ENCODE measurements around the gene SCRN1. TPM values are rescaled to one million over a fixed set of nuclear protein-coding genes. Genes with fewer than 3 reads are reported as not detected.
A peak's percentile ranks its signal among the peaks of the same experiment; 100 is the strongest.

The SCRN1 gene
- total RNA-seq, 1 donor from 2014 or later = 13.4 TPM

DNA sequence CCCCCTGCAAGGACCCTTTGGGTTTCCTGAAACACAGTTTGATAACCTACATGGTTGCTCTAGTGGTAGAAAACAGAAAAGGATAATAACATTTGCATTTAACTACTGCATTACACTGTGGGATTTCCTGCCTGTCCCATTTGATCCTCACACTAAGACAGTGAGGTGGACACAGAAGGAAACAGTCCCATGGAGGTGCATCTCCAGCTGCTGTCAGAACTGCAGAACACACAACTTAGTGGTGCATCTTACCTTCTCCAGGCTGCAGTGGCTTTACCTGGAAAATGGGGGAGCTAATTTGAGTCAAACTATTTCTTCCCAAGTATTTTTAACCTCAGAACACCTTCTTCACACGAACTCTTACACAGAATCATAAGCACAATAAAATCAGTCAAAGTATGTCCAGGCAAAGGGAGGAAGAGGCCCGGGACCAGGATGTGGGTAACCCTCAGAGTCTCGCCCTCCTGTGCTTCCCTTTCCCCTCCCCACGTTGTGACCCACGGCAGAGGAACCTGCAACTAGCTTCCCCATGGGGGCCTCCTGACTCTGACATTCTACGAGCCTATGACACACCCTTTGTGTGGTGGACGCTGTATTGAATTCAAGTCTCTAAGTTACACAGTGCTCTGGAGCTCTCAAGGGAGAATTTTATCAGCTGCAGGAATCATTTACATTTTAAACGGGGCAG, 33.7 kb downstream of the SCRN1 start:
- no peak overlapping the region for H3K4me3 ChIP-seq
- intact Hi-C loops (cut with micrococcal nuclease) = no loop called here
- no peaks in the 10 kb centered on the region for H3K9me3 ChIP-seq (replicated peaks)
- peaks cover 18% of the 10 kb centered on the region for H3K4me1 ChIP-seq
- H3K27ac ChIP-seq (replicated peaks) = peak overlapping the region; percentile 45
- no peaks in the 10 kb centered on the region for H3K27me3 ChIP-seq (ENCODE audit: low read depth)
- TF ChIP-seq, protein P1, sequence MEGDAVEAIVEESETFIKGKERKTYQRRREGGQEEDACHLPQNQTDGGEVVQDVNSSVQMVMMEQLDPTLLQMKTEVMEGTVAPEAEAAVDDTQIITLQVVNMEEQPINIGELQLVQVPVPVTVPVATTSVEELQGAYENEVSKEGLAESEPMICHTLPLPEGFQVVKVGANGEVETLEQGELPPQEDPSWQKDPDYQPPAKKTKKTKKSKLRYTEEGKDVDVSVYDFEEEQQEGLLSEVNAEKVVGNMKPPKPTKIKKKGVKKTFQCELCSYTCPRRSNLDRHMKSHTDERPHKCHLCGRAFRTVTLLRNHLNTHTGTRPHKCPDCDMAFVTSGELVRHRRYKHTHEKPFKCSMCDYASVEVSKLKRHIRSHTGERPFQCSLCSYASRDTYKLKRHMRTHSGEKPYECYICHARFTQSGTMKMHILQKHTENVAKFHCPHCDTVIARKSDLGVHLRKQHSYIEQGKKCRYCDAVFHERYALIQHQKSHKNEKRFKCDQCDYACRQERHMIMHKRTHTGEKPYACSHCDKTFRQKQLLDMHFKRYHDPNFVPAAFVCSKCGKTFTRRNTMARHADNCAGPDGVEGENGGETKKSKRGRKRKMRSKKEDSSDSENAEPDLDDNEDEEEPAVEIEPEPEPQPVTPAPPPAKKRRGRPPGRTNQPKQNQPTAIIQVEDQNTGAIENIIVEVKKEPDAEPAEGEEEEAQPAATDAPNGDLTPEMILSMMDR (IDR thresholded peaks at IDR 0.05; ENCODE audit: borderline replicate concordance) = no peak
- peaks cover 5% of the 10 kb centered on the region for H3K36me3 ChIP-seq
- DNase-seq = no peak

DNA sequence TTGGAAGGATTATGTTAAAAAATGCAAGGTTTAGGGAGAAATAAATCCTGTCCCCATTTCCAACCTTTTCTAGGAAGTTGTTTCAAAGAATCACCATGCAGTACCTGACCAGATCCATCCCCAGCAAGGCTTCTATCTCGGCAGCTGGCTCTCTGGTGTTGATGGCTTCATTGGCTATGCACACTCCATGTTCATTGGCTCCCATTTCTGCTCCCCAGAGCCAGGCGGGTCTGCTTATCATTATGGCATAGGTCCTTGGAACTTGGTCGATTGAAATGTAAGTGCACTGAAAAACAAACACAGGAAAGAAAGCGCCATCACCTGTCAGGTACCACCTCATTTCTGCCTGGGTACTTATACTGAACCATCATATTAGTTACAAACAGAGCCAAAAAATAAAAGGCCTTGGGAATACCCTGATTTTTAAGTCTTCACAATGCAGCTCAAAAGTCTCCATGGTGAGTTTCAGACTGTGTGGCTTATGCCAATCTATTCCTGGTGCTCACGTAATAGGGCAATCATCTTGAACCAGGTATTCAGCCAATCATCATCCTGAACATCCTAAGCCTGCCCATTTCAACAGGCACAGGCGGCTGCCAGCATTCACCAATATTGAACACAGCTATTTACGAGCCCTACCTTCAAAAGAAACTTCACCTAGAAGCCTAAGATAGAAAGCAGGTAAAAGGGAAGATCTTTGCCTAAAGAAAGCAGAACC, 34.4 kb downstream of the SCRN1 start:
- peak overlapping the region; percentile 45 for H3K27ac ChIP-seq (replicated peaks)
- intact Hi-C loops (cut with micrococcal nuclease) = no loop called here

DNA sequence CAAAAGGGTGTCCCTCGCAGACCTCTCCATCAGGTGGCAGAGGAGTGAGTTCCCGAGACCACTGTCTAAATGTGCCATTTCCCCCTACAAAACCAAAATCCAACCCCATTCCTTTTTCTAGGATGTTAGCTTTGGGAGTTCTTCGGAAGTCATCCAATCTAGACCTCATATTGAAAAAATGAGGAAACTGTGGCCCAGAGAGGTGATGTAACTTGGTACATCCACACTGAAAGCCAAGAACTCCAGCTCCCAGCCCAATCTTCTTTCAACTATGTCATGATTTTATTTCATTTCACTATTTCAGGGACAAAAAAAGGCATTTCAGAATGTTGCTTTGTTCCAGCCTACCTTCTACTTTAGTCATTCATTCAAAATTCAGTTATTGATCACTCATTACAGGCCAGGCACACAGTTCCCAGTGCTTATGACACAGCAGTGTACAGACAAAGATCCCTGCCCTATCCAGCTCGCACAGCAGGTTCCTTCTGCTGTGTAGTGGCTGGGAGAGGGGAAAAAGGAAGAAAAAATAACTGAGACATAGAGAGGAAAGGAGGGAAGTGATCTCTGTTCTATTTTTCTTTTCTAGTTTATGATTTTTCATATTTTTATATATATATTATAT, 35.8 kb downstream of the SCRN1 start:
- Histone ChIP-seq H3K9me3 (replicated peaks) (no peaks in the 10 kb centered on the region), H3K36me3 (peaks cover 6% of the 10 kb centered on the region), H3K27me3 (ENCODE audit: low read depth) (no peaks in the 10 kb centered on the region), H3K4me1 (peaks cover 18% of the 10 kb centered on the region), H3K4me3 (no peak overlapping the region), H3K27ac (replicated peaks) (peak overlapping the region; percentile 33)
- no peak for DNase-seq
- TF ChIP-seq, protein P1 (IDR thresholded peaks at IDR 0.05; ENCODE audit: borderline replicate concordance) = no peak
- intact Hi-C loops (cut with micrococcal nuclease) = no loop called here

More for the DNA sequence above, 34.4 kb downstream of the SCRN1 start:
- no peak for DNase-seq
- peaks cover 6% of the 10 kb centered on the region for H3K36me3 ChIP-seq
- no peak overlapping the region for H3K4me3 ChIP-seq
- TF ChIP-seq, protein P1 (IDR thresholded peaks at IDR 0.05; ENCODE audit: borderline replicate concordance) = no peak
- peaks cover 18% of the 10 kb centered on the region for H3K4me1 ChIP-seq
- no peaks in the 10 kb centered on the region for H3K27me3 ChIP-seq (ENCODE audit: low read depth)
- H3K9me3 ChIP-seq (replicated peaks) = no peaks in the 10 kb centered on the region

DNA sequence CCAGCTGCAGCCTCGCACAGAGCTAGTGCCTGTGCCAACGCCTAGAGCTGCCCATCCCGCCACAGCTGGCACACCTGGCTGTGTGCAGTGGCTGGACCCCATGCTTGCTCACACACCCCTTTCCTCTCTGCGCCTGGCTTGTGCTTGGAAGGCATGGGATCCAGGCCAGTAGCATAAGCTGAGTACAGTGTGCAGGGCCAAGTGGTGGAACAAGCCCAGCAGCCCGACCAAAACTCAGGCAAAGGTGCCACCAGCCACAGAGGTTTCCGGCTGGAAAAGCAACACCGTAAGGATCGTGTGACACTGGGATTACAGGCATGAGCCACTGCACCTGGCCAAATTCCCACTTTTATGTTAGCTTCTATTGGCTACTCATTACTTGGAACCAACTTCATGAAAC, 38.4 kb downstream of the SCRN1 start:
- Histone ChIP-seq H3K36me3 (peaks cover 6% of the 10 kb centered on the region), H3K4me3 (no peak overlapping the region), H3K27me3 (ENCODE audit: low read depth) (no peaks in the 10 kb centered on the region), H3K4me1 (peaks cover 27% of the 10 kb centered on the region), H3K9me3 (replicated peaks) (no peaks in the 10 kb centered on the region), H3K27ac (replicated peaks) (no peak overlapping the region)
- TF ChIP-seq, protein P1 (IDR thresholded peaks at IDR 0.05; ENCODE audit: borderline replicate concordance) = no peak
- no peak for DNase-seq
- intact Hi-C loops (cut with micrococcal nuclease) = no loop called here

DNA sequence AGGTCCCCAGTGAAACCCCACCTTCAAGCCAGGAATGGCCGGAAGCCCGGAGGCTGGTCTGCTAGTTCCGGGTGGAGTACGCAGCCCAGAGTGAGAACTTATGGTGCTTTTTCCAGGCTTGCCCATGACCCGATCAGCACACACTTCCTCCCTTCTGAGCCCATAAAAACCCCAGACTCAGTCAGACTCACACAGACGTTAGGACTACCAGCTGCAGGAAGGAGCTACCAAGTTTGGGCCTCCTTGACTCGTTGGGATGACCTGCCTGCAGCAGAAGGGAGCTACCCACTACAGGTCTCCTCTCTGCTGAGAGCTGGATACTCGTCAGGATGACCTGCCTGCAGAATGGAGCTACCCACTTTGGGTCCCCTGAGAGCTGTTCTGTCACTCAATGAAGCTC, 39.1 kb downstream of the SCRN1 start:
- DNase-seq = no peak
- TF ChIP-seq, protein P1 (IDR thresholded peaks at IDR 0.05; ENCODE audit: borderline replicate concordance) = no peak
- Histone ChIP-seq H3K9me3 (replicated peaks) (no peaks in the 10 kb centered on the region), H3K4me1 (peaks cover 22% of the 10 kb centered on the region), H3K27ac (replicated peaks) (no peak overlapping the region), H3K36me3 (peaks cover 6% of the 10 kb centered on the region), H3K4me3 (no peak overlapping the region), H3K27me3 (ENCODE audit: low read depth) (no peaks in the 10 kb centered on the region)
- intact Hi-C loops (cut with micrococcal nuclease) = no loop called here
